Measurements from ENCODE around the gene CLCNKB.
"Not testable (repeated sequence)": the region's sequence is repeated elsewhere in the genome, so short reads cannot be mapped to it uniquely, and the experiment has no call there.

CLCNKB gene

DNA sequence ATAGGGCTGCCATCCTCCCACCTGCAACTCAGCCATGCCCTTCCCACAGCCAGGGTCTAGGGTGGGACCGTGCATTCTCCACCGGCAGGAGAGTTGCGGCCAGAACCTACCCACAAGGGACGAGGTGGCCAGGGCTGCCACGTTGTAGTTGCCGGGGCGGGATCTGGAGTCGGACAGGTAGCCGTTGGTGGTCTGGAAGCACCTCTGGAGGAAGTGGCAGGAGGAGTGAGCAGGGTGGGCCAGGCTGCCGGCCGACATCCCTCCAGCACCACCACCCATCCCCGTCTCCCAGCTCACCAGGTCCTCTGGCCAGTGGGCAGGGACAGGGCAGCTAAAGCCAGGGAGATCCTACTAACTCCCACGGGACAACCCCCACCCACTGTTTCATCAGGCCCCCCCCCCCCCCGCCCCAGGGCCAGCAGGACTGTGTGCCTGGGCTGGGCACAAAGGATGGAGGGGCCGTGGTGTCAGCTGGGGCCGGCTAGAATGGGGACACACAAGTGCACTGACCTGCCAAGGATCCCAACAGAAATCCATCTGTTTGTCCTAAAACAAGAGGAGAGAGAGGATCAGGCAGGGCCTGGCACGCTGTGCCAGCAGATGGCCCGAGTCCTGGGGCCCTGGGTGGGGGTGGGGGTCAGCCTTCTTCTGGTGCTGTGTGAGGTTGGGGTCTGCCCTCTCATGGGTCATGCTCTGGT is 18.6 kb downstream of the CLCNKB start:
- DNase-seq = not testable (repeated sequence)

DNA sequence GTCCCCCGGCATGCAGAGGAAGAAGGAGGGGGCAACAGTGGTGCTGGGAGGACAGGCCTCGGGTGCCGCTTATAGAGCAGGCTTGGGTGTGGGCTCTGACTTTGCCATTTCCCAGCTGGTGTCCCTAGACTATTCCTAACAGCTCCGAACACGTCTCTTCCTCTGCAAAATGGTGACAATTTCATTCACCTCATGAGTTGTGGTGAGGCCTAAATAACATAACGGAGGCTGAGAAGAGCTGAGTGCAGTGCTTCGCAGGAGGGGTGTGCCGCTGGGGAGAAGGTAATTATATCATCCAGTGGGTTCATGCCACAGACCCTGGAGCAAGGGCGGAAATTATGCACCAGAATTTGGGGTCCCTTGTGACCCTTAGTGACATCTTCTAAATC is 19.1 kb downstream of the CLCNKB start:
- DNase-seq = not testable (repeated sequence)

DNA sequence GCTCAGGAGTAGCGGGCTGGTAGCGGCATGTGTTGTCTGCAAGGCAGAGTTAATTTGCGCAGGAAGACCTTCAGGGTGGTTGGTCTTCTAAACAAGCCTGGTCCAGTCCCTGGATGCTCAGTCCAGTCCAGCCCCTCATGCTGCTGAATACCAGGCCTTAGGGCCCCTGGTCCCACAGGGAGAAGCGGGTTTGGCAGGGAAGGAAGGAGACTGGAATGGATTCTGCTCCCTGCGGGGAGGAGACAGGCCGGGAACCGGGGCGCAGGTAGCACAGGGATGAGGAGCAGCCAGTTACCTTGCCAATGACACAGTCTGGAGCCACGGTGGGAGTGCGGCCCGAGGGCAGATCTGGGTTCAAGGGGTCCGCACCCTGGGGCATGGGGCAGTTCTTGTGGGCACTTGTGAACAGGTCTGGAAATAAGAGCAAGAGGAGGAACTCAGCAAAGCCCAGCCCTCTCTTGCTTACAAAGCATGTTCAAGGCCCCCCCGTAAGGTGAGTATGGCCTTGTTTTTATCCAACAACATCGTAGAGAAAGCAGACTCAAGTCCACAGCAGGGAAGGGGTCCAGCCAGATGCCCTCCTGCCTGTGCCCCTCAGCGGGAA is 19.7 kb downstream of the CLCNKB start:
- peak; percentile 53 for DNase-seq

GRCh38 chr1:16063921-16064320 is 20.3 kb downstream of the CLCNKB start:
- no peak for DNase-seq

- DNase-seq = peak; percentile 53
Observed at GRCh38 chr1:16064536-16065268, 21.1 kb downstream of the CLCNKB start.

- peak; percentile 54 for DNase-seq
Observed at GRCh38 chr1:16065269-16065576, 21.6 kb downstream of the CLCNKB start.

DNA sequence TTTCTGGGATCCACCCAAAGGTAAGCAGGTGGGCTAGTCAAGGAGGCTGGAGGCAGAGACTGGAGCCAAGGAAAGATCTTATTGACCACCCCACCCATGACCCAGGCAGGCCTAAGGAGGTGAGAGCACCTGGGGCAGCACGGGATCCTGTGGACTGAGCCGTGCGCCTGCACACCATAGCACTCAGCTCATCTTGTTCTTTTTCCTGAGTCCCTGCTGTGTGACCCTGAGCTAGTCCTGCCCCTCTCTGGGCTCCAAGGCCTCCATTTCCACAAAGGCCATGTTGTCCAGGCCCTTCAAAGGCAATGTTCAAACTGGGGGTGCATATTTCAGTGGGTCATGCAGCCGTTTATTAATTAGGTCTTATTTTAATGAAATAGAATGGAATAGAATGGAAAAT is 22.7 kb downstream of the CLCNKB start:
- no peak for DNase-seq

DNA sequence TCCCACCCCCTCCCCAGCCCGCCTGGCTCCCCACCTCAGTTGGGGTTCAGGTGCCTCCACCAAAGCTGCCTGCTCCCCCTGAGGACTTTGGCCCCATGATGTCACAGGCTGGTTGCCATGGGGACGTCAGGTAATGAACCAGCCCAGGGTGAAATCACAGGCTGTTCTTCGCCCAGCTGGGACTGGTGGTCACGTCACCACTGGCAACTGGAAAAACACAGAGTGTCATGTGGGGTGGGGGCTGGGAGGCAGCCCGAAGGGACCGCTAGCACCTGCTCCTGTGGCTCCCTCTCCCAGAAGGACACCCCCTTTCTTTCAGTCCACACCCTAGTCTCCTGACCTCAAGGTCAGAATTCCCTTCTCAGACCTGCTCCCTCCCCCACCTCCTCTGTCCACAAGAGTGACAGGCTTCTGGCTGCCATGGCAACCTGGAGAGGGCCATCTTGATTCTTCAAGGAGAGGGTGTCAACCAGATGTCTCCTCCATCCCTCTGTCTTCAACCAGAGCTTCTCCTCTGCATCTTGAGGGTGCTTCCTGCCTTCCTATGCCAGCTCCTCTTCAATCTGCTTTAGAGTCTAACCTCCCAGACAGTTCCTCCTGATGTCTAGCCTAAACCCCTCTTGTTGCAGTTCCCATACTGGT is 23.7 kb downstream of the CLCNKB start:
- peak; percentile 59 for DNase-seq

- no peak for DNase-seq
Observed at GRCh38 chr1:16067933-16068332, 24.4 kb downstream of the CLCNKB start.

DNA sequence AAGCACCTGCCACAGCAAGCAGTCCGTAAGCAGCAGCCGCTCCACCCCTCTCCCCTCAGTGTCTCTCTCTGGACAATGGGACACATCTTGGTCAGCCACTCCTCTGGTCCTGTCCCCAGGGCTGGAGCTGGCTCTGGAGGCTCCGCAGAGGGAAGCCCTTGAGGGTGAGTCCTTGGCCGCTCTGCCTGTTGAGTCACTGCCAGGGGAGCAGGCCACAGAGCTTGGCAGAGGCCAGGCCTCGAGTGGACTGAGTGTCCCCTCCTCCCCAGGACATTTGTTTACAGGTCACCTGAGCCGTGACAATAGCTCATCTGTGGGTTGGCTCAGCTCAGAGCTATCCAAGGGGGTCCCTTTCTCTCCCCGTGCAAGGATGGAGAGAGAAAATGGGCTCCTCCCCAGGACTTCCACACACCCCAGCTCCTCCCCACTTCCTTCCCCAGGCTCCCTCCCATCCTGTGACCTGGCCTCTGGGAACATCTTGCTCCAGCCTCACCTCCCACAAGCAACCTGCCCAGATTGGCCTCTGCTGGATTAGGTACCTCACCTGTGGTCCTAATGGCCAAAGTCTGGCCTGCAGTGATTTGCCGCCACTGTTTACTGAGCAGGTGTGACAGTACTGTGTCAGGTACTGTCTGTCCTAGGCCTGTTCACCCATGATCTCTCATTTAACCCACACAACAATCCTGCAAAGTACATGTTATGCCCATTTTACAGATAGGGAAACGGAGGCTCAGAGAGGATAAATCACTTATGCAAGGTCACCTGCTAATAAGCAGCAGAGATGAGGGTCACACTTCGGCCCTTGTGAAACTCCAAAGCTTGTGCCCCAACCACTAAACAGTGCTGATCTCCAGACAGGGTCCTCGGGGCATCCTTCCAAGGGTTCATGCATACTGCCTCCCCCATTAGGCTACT is 25.0 kb downstream of the CLCNKB start:
- DNase-seq = no peak

DNA sequence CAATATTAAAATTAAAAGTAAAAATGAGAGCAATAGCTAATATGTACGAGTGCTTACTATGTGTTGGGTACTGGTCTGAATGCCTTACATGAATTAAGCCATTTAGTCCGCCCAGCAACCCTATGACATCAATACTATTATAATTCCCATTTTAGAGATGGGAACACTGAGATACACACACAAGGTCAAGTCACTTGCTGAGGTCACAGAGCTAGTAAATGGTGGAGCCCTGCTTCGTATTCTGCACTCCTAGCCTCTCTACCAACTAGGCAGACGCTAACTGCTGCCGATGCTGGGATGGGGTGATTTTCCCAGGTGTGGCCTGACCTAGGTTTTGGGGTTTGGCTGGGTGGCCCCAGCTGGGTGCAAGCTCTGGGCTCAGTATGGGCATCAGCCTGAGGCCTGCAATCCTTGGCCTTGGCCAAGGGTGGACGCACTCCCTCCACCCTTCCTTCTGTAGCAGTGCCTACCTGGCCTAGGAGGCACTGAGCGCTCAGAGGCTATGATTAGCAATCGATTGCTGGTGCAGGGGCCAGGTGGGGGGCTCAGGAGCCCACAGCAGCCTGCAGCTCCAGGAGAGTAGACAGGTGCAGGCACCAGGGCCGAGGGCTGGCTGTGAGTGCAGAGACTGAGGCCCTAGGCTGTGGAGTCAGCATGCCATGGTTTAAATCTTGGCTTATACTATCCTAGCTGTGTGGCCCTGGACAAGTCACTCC is 27.2 kb downstream of the CLCNKB start:
- DNase-seq = no peak

DNA sequence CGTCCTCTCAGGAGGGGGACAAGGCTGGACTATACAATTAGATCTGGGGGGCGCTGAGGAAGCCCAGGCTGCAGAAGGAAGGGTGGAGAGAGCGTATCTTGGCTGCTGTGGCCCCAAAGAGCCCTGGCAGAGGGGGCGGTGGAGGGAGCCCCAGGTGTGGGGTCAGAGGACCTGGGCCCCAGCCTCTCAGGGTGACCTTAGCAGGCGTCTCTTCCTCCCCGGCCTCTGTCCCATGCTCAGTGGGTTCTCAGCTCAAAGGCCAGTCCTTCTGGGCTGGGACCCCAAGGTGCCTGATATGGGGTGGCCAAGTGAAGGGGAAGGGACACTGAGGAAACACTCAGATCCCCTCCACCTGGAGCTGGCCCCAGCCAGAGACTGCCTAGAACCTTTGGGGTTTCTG is 28.0 kb downstream of the CLCNKB start:
- no peak for DNase-seq

GRCh38 chr1:16072095-16072494 is 28.5 kb downstream of the CLCNKB start:
- no peak for DNase-seq

DNA sequence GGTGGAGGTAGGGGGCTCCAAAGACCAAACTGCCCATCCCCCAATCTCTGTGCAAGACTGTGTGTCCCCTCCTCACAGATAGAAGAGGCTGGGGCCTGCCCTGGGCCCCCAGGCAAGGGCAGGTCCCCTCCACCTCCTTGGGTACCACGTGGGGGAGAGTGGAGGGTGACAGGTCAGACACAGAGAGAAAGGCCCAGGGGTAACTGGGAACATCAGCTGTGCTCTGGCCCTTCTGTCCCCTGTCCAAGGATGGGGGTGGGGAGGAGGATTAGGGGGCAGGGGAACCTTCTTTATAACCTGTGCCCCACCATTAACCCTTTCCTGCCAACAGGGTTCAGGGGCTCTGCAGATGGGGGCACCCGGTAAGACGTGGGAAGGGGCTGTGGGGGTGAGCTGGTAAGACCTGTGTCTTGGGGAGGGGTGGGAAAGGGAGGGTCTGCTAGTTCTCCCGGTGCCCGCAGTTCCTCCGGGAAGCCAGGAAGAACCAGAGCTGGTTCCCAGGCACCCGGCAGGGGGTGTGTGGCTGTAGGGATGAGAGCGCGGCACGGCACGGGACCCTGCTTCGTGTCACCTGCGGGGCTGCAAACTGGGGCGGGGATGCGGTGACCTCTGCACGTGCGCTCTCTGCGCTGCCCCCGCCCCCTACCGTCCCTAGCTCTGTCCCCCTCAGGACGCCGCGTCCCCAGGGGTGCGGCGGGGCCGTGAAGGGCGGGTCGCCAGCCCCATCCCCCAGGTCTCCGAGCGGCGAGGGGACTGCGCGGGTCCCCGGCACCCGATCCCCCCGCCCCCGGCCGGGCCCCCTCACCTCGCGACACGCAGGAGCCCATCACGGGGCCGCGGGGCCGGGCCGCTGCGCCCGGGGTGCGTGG is 29.3 kb downstream of the CLCNKB start:
- peak; percentile 63 for DNase-seq

GRCh38 chr1:16073490-16074119 is 30.0 kb downstream of the CLCNKB start, which contains the start of gene FAM131C:
FAM131C (minus strand) TSS chr1:16073651; CDS start chr1:16073442, 209 bp downstream.
- DNase-seq = peak; percentile 57

DNA sequence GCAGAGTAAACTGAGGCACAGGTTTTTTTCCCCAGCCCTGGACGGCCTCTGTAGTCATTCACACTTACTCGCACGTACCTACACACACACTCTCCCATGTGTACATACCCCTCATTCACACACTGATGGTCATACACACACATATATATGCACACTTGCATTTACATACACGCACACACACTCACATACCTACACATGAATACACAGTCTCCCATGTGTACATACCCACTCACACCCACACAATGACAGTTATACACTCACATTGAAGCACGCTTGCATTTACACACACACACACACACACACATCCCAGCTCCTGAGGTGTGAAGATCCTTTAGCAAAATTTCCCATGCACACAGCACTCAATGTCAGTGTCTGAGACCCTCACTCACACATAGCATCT is 30.6 kb downstream of the CLCNKB start:
- no peak for DNase-seq

DNA sequence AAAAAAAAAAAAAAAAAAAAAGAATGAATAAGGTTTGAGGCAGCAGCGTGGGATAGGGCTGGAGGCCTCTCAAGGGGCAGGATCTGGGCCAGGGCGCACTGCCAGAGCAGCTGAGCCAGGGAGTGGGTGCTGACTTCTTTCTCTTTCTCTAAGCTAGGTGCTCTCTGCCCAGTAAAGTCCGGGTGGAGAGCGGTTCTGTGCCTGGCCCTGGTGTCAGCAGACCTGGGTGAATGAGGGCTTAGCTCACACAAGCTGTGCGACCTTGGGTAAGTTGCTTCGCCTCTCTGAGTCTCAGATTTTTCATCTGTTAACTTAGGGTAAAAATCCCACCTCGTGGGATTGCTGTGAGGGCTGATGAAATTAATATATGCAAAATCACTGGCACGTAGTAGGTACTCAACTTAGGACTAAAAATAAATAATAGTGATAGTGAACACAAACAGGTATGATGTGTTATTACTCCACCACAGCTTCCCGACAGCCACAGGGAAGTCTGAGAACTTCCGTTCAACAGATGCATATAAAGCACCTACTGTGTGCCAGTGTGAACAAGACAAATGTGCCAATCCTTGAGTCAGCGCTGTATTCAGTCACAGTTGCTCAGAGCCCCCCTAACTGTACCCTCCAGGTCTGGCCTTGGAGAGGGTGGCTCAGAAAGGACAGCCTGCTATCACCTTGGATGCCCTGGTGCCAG is 31.9 kb downstream of the CLCNKB start:
- no peak for DNase-seq

DNA sequence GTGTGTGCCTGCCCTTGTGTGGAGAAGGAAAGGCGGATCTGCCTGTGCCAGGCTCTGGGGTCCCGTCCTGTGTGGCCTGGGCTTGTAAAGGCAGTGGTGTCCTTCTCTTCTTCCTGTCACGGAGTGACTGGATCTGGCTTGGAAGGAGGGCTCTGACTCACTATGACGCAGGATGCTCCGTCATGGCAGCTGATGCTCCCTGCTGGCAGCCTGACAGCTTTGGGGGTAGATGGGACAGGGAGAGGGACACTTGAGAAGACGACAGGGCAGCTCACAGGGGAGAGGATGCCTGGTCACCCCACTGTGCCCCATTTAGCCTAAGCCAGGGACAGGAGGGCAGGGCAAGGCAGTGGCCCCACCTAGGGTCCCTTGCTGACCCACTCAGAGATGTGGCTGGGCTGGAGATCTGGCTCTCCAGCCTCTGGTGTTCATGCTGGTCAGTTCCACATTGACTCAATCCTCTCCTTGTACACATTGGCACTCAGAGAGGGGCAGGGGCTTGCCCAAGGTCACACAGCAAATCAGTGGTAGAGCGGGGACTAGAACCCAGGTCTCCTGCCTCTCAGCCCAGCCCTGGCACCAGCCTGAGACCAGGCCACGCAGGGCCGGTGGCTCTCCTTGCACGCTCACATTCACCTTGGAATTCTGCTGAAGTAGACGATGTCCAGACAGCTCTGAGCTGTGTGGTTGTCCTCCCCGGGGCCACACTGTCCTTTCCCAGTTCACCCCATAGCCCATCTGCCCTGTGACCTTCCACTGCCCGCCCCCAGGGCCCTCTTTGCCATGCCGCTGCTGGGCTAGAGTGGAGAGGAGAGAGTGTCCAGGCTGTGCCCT is 32.7 kb downstream of the CLCNKB start:
- peak; percentile 84 for DNase-seq

- DNase-seq = no peak
Observed at GRCh38 chr1:16076865-16077238, 33.3 kb downstream of the CLCNKB start.
